GM23338 (cell line): ENCODE data around the gene SPOCK2.

Source experiments
- CREB1 ChIP-seq: fragments of 250-450 bp; sonication (Bioruptor Pico); IDR thresholded peaks from 2 replicates; pipeline ENCODE4 v1.5.0; 2020; ENCODE audit warnings: low read depth, mild to moderate bottlenecking, moderate library complexity
- CTCF ChIP-seq, 2 experiments: fragments of 200-600 bp in 1 of 2; sonication (generic) in 1 of 2; conservative IDR thresholded peaks; 2 replicates each; pipeline versions ENCODE4 v1.5.1 to v1.6.1; 2016 to 2017; ENCODE audit warnings: antibody characterized with exemption in 2 of 2, low read depth in 2 of 2, mild to moderate bottlenecking in 2 of 2, moderate library complexity in 1 of 2
- EZH2 ChIP-seq: fragments of 200-600 bp; sonication (generic); IDR thresholded peaks from one replicate; pipeline ENCODE4 v1.8.0; 2017; ENCODE audit warnings: antibody characterized with exemption, mild to moderate bottlenecking, low read depth; ENCODE audit not compliant: unreplicated experiment
- EZH2phosphoT487 ChIP-seq: fragments of 200-600 bp; sonication (generic); IDR thresholded peaks from one replicate; pipeline ENCODE4 v1.8.1; 2018; ENCODE audit warnings: antibody characterized with exemption; ENCODE audit not compliant: unreplicated experiment
- JUNB ChIP-seq: IDR thresholded peaks from one replicate; pipeline ENCODE4 v1.6.1; 2016; ENCODE audit warnings: antibody characterized with exemption; ENCODE audit not compliant: unreplicated experiment

GRCh38 chr10:72080042-72080975 lies 8.0 kb downstream of the SPOCK2 start:
- TF ChIP-seq JUNB (no peak), CTCF (conservative IDR thresholded peaks at IDR 0.05; ENCODE audit: low read depth in 2 of 2) (no peak), CREB1 (CRISPR knock-in tag) (no peak), EZH2 (no peak), EZH2phosphoT487 (no peak)
